HG02870 (cell line): ENCODE results near the gene G6PC1.
"Not testable (repeated sequence)": the region's sequence is repeated elsewhere in the genome, so short reads cannot be mapped to it uniquely, and the experiment has no call there.

Experiments used
- ATAC-seq: cut with Tn5 transposase; IDR thresholded peaks from one replicate; pipeline ENCODE4 v1.9.1; 2021; ENCODE audit warnings: mild to moderate bottlenecking, moderate library complexity; ENCODE audit not compliant: unreplicated experiment

The G6PC1 gene

DNA sequence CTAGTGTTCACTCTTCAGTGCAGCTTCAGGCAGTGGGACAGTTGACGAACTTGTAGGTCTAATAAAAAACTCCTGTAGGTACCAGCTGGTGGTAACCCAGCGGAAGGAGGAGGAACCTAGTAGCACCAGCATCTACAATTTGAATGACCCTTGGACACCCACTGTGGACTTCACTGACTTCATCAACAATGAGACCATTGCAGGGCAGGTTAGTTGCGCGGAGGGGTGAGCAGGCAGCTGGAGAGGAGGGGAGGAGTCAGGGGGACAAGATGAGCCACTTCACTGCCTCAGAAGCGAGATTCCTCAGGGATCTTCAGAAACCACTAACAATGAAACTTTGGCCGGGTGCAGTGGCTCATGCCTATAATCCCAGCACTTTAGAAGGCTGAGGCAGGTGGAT is 27.3 kb upstream of the G6PC1 start:
- ATAC-seq: no peak

DNA sequence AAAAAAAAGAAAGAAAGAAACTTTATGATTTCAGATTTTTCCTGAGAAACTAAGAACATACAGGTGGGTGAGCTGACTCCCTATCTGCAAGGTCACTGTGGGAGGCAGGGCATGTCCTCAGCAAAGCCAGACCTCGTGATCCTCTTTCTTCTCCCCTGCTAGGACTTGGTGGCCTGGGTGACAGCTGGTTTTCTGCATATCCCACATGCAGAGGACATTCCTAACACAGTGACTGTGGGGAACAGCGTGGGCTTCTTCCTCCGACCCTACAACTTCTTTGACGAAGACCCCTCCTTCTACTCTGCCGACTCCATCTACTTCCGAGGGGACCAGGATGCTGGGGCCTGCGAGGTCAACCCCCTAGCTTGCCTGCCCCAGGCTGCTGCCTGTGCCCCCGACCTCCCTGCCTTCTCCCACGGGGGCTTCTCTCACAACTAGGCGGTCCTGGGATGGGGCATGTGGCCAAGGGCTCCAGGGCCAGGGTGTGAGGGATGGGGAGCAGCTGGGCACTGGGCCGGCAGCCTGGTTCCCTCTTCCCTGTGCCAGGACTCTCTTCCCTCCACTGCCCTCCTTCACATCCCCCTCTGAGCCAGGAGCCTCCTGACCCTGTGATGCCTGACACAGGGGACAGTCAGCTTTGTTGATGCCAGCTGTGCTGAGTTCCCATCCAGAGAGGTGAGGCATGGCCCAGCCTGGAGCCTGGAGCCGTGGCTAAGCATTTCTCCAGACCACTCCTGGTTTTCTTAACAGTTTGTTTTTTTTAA is 26.5 kb upstream of the G6PC1 start:
- ATAC-seq: not testable (repeated sequence)

- ATAC-seq: no peak
Observed at GRCh38 chr17:42877037-42877436, 23.6 kb upstream of the G6PC1 start.

GRCh38 chr17:42878123-42878880 is 22.3 kb upstream of the G6PC1 start:
- no peak for ATAC-seq

DNA sequence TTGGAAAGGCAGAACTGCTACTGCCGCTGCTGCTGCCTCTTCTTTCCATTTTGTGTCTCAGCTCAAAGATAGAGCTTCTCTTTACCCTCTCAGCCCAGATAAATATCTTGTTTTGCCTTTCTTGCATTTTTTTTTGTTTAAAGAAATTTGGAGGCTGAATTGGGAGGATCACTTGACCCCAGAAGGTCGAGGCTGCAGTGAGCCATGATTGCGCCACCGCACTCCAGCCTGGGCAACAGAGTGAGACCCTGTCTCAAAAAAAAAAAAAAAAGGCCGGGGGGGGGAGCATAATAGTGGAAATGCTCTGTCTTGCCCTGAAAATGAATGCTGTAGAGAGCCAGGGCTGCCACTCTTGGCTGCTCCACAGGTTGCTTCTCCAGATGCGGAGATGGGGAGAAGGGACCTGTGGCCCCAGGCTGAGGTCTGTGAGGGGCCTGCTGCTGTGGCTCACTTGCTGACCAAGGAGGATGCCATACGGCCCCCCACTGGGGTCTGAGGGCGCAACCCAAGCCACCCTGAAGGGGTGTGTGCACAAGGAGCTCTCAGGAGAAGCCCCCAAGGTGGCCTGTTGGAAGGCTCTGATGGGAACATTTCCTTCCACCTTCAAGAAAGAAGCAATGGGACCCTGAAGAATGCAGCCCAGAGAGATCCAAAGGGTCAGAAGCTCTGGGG is 21.5 kb upstream of the G6PC1 start:
- ATAC-seq: no peak

DNA sequence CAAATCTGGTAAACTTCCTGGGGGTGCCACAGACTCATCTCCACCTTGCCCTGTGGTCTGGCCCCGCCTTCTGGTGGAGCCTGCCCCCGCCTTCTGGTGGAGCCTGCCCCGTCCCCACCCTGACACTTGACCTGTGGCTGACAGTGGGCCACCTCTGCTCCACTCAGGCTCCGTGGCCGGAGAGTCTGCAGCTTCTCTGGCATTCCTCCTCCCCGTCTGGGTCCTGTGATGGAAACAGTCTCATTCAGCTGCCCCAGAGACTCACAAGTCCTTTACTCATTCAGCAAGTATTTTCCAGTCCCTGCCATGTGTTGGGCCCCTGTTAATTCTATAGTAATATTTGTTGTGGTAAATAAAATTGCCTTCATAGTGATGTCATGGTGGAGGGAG is 21.0 kb upstream of the G6PC1 start:
- ATAC-seq: no peak

DNA sequence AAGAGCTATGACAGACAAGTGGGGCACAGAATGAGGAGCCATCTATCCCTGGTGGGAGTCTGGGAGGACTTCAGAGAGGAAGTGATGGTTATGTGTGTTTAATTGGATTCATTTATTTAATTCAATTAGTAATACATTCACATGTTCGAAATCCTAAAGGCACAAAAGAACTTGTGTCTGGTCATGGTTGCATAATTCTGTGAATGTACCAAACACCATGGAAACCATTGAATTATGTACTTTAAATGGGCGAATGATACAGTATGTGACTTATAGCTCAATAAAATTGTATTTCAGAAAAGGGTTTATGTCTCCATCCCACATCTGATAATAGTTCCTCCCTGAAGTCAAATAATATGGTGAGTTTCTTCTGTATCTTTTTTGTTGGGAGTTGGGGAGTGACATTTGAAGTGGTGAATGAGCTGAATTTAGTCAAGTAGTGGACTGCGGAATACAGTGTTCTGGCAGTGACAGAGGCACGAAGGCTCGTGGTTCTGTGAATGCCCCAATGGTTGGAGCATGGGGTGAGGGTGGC is 19.8 kb upstream of the G6PC1 start:
- ATAC-seq: no peak

GRCh38 chr17:42881706-42882105 is 18.9 kb upstream of the G6PC1 start:
- ATAC-seq: not testable (repeated sequence)

DNA sequence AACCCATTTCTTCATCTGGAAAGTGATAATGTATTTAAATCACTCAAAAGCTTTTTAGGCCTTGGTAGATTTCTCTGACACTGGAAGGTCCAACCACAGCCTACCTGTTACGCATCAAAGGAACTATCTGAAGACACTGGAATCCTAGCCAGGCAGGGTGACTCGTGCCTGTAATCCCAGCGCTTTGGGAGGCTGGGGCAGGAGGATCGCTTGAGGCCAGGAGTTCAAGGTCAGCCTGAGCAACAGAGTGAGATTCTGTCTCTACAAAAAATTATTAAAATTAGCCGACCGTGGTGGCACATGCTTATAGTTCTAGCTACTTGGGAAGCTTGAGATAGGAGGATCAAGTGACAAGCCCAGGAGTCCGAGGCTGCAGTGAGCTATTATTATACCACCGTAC is 18.4 kb upstream of the G6PC1 start:
- no peak for ATAC-seq

DNA sequence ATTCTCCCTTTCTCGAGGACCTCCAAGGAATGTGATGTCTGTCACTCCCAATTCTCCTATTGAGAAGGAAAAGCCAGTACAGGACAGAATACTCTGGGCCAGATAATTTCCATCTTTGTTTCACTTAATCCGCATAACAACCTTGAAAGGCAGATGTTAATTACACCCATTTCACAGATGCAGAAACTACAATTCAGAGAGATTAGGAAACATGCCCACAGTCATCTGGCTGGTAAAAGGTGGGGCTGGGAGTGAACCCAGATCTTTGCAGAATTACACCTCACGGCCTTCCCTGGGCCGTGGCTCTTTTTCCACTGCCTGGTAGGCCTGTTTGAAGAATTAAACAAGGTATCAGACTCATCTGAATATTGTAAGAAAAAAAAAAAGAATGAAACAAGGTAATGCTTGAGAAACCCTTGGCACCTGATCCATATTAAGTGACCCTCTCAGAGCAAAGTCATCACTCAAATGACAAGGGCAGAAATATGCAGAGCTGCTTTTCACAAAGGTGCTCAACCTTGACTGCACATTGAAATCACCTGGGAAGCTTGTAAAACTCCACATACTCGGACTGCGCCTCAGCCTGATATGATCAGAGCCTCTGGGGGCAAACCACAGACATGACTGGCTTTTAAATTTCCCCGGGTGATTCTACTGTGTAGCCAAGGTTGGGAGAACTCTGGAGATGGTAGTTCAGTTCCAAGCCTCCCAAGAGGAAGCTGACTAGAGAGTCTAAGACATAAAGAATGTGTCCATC is 16.6 kb upstream of the G6PC1 start:
- ATAC-seq: no peak

DNA sequence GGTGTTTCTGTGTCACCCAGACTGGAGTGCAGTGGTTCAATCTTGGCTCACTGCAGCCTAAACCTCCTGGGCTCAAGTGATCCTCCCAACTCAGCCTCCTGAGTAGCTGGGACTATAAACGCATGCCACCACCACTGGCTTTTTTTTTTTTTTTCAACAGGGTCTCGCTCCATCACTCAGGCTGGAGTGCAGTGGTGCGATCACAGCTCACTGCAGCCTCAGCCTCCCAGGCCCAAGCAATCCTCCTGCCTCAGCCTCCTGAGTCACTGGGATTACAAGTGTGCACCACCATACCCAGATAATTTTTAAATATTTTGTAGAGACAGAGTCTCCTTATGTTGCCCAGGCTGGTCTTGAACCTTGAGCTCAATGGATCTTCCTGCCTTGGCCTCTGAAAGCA is 14.8 kb upstream of the G6PC1 start:
- not testable (repeated sequence) for ATAC-seq

DNA sequence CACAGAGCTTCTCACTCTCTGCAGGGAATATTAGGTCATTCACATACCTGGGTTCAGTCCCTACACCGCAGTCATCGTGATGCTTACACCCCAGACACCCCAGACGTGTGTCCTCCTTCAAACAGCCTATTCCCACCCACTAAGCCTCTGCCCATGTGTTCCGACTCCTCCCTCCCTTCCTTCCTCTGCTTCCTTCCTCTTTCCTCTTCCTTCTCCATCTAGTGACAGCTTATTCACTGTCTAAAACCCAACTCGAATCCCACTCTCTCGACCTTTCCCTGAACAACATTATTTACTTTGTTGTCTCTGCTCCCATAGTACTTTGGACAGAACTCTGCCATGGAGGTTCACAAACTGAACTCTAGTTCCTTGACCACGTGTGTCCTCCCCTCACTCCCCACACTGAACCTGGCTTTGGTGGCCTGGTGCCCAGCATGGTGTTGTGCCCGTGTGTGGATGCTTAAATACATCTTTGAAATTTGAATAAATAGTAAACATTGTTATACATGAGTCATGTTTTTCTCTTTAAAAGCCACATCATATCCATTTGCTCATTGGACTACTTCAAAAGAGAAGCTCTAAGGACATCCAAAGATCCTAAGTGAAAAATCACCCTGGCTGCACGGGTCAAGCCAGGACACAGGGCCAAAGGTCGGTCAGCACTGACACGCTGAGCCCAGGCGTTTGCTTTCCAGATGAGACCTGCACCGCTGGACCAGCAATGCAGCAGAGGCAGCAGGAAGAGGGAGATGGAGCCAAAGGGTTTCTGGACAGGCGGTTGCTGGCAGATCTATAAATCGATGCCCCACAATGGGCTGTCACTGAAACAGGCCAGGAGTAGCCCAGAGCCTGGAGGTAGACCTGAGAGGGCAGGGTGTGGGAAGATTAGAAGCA is 14.1 kb upstream of the G6PC1 start:
- ATAC-seq: no peak

DNA sequence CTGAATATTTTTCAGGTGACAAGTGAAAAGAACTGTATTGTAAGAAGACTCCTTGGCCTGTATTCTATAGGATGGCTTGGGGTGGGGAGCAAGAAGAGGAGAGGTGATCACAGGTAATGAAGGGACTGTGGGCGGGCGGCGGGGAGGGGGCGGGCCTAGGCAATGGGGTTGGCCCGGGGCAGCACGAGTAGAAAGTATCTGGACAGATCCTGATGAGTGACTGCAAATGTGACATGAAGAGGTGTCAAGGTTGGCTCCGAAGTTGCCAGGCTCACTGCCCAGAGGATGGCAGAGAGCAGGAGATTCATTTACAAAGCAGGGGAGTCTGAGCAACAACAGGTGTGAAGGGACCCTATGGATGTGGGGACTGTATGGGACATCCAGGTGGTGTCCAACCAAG is 10.8 kb upstream of the G6PC1 start:
- no peak for ATAC-seq

GRCh38 chr17:42891539-42892152 is 9.0 kb upstream of the G6PC1 start:
- ATAC-seq: no peak

- no peak for ATAC-seq
Observed at GRCh38 chr17:42893359-42893758, 7.2 kb upstream of the G6PC1 start.

GRCh38 chr17:42894283-42895184 is 6.1 kb upstream of the G6PC1 start:
- ATAC-seq: no peak

GRCh38 chr17:42895185-42895555 is 5.4 kb upstream of the G6PC1 start:
- ATAC-seq: no peak

- no peak for ATAC-seq
Observed at GRCh38 chr17:42898147-42898811, 2.3 kb upstream of the G6PC1 start.
